PC-9 (cell line): ENCODE results near the gene ITPKC. TPM values are rescaled to one million over a fixed set of nuclear protein-coding genes. Genes with fewer than 3 reads are reported as not detected.

ENCODE experiments used
- BruUV-seq: library from RNA; stranded (reverse); fragments of 400-500 nt; replicated peaks from 2 replicates; lab custom pipeline; 2021; lab: Mats Ljungman, UMichigan
- CTCF ChIA-PET: fragments of 300-600 bp; sonication (Branson Sonifier 250); formaldehyde crosslinking; loops from one replicate; lab custom pipeline; 2022; ENCODE audit warnings: antibody characterized with exemption; lab: Charles Lee
- POLR2A ChIA-PET: fragments of 300-600 bp; sonication (Branson Sonifier 250); formaldehyde crosslinking; loops from one replicate; lab custom pipeline; 2022; ENCODE audit warnings: antibody characterized with exemption; ENCODE audit not compliant: unreplicated experiment; lab: Charles Lee
- DNase-seq, 2 experiments: peaks; one replicate each; pipeline versions ENCODE4 v3.0.0 to v3.0.0-alpha.2; 2015 to 2022; ENCODE audit warnings: mixed read lengths in 1 of 2
- H2AFZ ChIP-seq: fragments of 200-600 bp; sonication (generic); 2 replicates; pipeline ENCODE4 v1.8.1; 2017; ENCODE audit warnings: antibody characterized with exemption
- H3F3A ChIP-seq: fragments of 200-600 bp; sonication (generic); 2 replicates; pipeline ENCODE4 v1.8.1; 2017; ENCODE audit warnings: antibody characterized with exemption, mild to moderate bottlenecking, low read depth; ENCODE audit not compliant: insufficient read depth
- H3K27ac ChIP-seq: fragments of 200-600 bp; sonication (generic); 2 replicates; pipeline ENCODE4 v1.6.1; 2016; ENCODE audit warnings: mixed run types
- H3K27me3 ChIP-seq: fragments of 200-600 bp; sonication (generic); 2 replicates; pipeline ENCODE4 v1.6.1; 2016; ENCODE audit warnings: low read depth, mixed run types; ENCODE audit not compliant: insufficient read depth
- H3K36me3 ChIP-seq: fragments of 200-600 bp; sonication (generic); 2 replicates; pipeline ENCODE4 v1.6.1; 2016; ENCODE audit warnings: low read depth, mixed run types
- H3K4me1 ChIP-seq: fragments of 200-600 bp; sonication (generic); replicated peaks from 2 replicates; pipeline ENCODE4 v1.6.1; 2016; ENCODE audit warnings: mixed run types; ENCODE audit not compliant: insufficient read depth
- H3K4me2 ChIP-seq: fragments of 200-600 bp; sonication (generic); 2 replicates; pipeline ENCODE4 v1.6.1; 2017; ENCODE audit warnings: mixed run types
- H3K4me3 ChIP-seq: fragments of 200-600 bp; sonication (generic); 2 replicates; pipeline ENCODE4 v1.6.1; 2016; ENCODE audit warnings: mixed run types
- H3K79me2 ChIP-seq: fragments of 200-600 bp; sonication (generic); 2 replicates; pipeline ENCODE4 v1.6.1; 2017; ENCODE audit warnings: low read depth, mixed run types
- H3K9me2 ChIP-seq: fragments of 200-600 bp; sonication (generic); 2 replicates; pipeline ENCODE4 v1.8.1; 2017; ENCODE audit warnings: mild to moderate bottlenecking; ENCODE audit not compliant: insufficient read depth
- H3K9me3 ChIP-seq: fragments of 200-600 bp; sonication (generic); 2 replicates; pipeline ENCODE4 v1.8.1; 2016; ENCODE audit warnings: low read depth; ENCODE audit not compliant: insufficient read depth
- H4K20me1 ChIP-seq: fragments of 200-600 bp; sonication (generic); 2 replicates; pipeline ENCODE4 v1.8.1; 2017; ENCODE audit not compliant: insufficient read depth
- EZH2 ChIP-seq: fragments of 200-600 bp; sonication (generic); IDR thresholded peaks from 2 replicates; pipeline ENCODE4 v1.8.0; 2017; ENCODE audit warnings: antibody characterized with exemption, low read depth
- intact Hi-C: fragments of 100-400 bp; cut with micrococcal nuclease; formaldehyde crosslinking; loops from one replicate; pipeline ENCODE4 v1.10.0; 2022; ENCODE audit not compliant: unreplicated experiment
- total RNA-seq: library from RNA; stranded (reverse); gene quantifications from 2 replicates; pipeline ENCODE4 v1.2.3, GENCODE V29; 2021
- TF ChIP-seq, protein P1 (sequence below): fragments of 200-600 bp; sonication (generic); conservative IDR thresholded peaks from 2 replicates; pipeline ENCODE4 v1.6.1; 2017; ENCODE audit warnings: mixed run types, antibody characterized with exemption, mild to moderate bottlenecking, moderate library complexity

ITPKC gene
- total RNA-seq, 1 experiment from 2014 or later: 17.6 TPM

GRCh38 chr19:40688309-40688708 is 28.6 kb upstream of the ITPKC start:
- BruUV-seq: TSS peak; percentile 50
- H4K20me1 ChIP-seq: no peaks in the 10 kb centered on the region

GRCh38 chr19:40688987-40689338 is 27.9 kb upstream of the ITPKC start:
- no peaks in the 10 kb centered on the region for H4K20me1 ChIP-seq
- no peak overlapping the region for H2AFZ ChIP-seq
- no peak overlapping the region for H3K4me3 ChIP-seq
- CTCF ChIA-PET: no interaction called here
- DNase-seq: no peak
- intact Hi-C loops: no loop called here
- POLR2A ChIA-PET: no interaction called here
- H3K9me2 ChIP-seq: no peaks in the 10 kb centered on the region
- no peaks in the 10 kb centered on the region for H3K36me3 ChIP-seq
- peaks cover 10% of the 10 kb centered on the region for H3K79me2 ChIP-seq
- peaks cover 19% of the 10 kb centered on the region for H3K4me1 ChIP-seq
- BruUV-seq: no TSS peak
- H3K27me3 ChIP-seq: no peaks in the 10 kb centered on the region
- no peak overlapping the region for H3K27ac ChIP-seq
- TF ChIP-seq, protein P1, sequence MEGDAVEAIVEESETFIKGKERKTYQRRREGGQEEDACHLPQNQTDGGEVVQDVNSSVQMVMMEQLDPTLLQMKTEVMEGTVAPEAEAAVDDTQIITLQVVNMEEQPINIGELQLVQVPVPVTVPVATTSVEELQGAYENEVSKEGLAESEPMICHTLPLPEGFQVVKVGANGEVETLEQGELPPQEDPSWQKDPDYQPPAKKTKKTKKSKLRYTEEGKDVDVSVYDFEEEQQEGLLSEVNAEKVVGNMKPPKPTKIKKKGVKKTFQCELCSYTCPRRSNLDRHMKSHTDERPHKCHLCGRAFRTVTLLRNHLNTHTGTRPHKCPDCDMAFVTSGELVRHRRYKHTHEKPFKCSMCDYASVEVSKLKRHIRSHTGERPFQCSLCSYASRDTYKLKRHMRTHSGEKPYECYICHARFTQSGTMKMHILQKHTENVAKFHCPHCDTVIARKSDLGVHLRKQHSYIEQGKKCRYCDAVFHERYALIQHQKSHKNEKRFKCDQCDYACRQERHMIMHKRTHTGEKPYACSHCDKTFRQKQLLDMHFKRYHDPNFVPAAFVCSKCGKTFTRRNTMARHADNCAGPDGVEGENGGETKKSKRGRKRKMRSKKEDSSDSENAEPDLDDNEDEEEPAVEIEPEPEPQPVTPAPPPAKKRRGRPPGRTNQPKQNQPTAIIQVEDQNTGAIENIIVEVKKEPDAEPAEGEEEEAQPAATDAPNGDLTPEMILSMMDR: no peak
- no peak for TF ChIP-seq EZH2
- H3F3A ChIP-seq: peaks cover 7% of the 10 kb centered on the region; the same call in 1 of the 2 replicates
- H3K4me2 ChIP-seq: peak overlapping the region; percentile 92
- H3K9me3 ChIP-seq: no peaks in the 10 kb centered on the region

More at GRCh38 chr19:40688309-40688708, 28.6 kb upstream of the ITPKC start:
- Histone ChIP-seq H3K4me3 (no peak overlapping the region), H3K9me2 (no peaks in the 10 kb centered on the region), H2AFZ (no peak overlapping the region), H3K9me3 (no peaks in the 10 kb centered on the region), H3K27me3 (no peaks in the 10 kb centered on the region), H3K36me3 (no peaks in the 10 kb centered on the region), H3K4me1 (peaks cover 19% of the 10 kb centered on the region), H3K79me2 (peaks cover 10% of the 10 kb centered on the region), H3F3A (peaks cover 7% of the 10 kb centered on the region; the same call in 1 of the 2 replicates), H3K4me2 (no peak overlapping the region), H3K27ac (no peak overlapping the region)
- CTCF ChIA-PET: no interaction called here
- intact Hi-C loops: no loop called here
- POLR2A ChIA-PET: no interaction called here
- no peak for DNase-seq
- TF ChIP-seq, protein P1: no peak
- no peak for TF ChIP-seq EZH2

- no peak overlapping the region for H3K27ac ChIP-seq
- H3K4me3 ChIP-seq: peak overlapping the region; percentile 75
- BruUV-seq: no TSS peak
- H3K4me1 ChIP-seq: peaks cover 19% of the 10 kb centered on the region
- H3K9me2 ChIP-seq: no peaks in the 10 kb centered on the region
- POLR2A ChIA-PET: no interaction called here
- peak overlapping the region; percentile 64; the same call in 1 of the 2 replicates for H2AFZ ChIP-seq
- TF ChIP-seq EZH2: no peak
- TF ChIP-seq, protein P1: no peak
- H3K79me2 ChIP-seq: peaks cover 10% of the 10 kb centered on the region
- H3K4me2 ChIP-seq: peak overlapping the region; percentile 92
- H3K27me3 ChIP-seq: no peaks in the 10 kb centered on the region
- CTCF ChIA-PET: no interaction called here
- intact Hi-C loops: loop anchor here (1.0 to 2.0 kb wide), 2 partner anchors 26 to 61 kb away; partner anchors contain the start of genes ACTMAP and SNRPA
- H3F3A ChIP-seq: peaks cover 7% of the 10 kb centered on the region; the same call in 1 of the 2 replicates
- H3K9me3 ChIP-seq: no peaks in the 10 kb centered on the region
- H4K20me1 ChIP-seq: no peaks in the 10 kb centered on the region
- DNase-seq: peak in 1 of 2 experiments; percentile 34
- H3K36me3 ChIP-seq: no peaks in the 10 kb centered on the region
Measured at GRCh38 chr19:40689339-40690049, 27.4 kb upstream of the ITPKC start.
